Panc1 (cell line): Measurements from ENCODE around the gene TAB2. TPM values are rescaled to one million over a fixed set of nuclear protein-coding genes. Genes with fewer than 3 reads are reported as not detected.

Source experiments
- ATAC-seq: fragments of 200-7000 bp; cut with Tn5 transposase; 2 replicates; pipeline ENCODE4 v1.9.1; 2020; ENCODE audit warnings: mild to moderate bottlenecking, moderate library complexity
- BruUV-seq: library from RNA; stranded (reverse); fragments of 400-500 nt; replicated peaks from 2 replicates; lab custom pipeline; 2021; lab: Mats Ljungman, UMichigan
- CTCF ChIA-PET: fragments of 300-600 bp; sonication (Branson Sonifier 250); formaldehyde crosslinking; loops from one replicate; lab custom pipeline; 2022; ENCODE audit warnings: antibody characterized with exemption; lab: Charles Lee
- POLR2A ChIA-PET: fragments of 300-600 bp; sonication (Branson Sonifier 250); formaldehyde crosslinking; loops from one replicate; lab custom pipeline; 2022; ENCODE audit warnings: antibody characterized with exemption; lab: Charles Lee
- DNase-seq: peaks from one replicate; pipeline ENCODE4 v3.0.0-alpha.2; 2010; ENCODE audit warnings: low read depth, low spot score
- H3K27ac ChIP-seq: 2 replicates; pipeline ENCODE4 v1.5.1; 2011; ENCODE audit warnings: mild to moderate bottlenecking, low read length, inconsistent platforms
- H3K27me3 ChIP-seq: fragments of 200-500 bp; sonication (Bioruptor generic); 2 replicates; pipeline ENCODE4 v1.6.0; 2014; ENCODE audit warnings: low read length, inconsistent platforms; ENCODE audit not compliant: control insufficient read depth, insufficient read depth
- H3K36me3 ChIP-seq: fragments of 200-500 bp; sonication (Bioruptor generic); 2 replicates; pipeline ENCODE4 v1.5.1; 2014; ENCODE audit warnings: inconsistent platforms, mild to moderate bottlenecking, low read length, moderate library complexity; ENCODE audit not compliant: control insufficient read depth, insufficient read depth
- H3K4me1 ChIP-seq: 2 replicates; pipeline ENCODE4 v1.5.1; 2011; ENCODE audit warnings: inconsistent platforms, mild to moderate bottlenecking, low read length, moderate library complexity; ENCODE audit not compliant: control insufficient read depth, insufficient read depth
- H3K4me3 ChIP-seq, 2 experiments: 2 replicates each; pipeline ENCODE4 v1.5.1; 2011 to 2012; ENCODE audit warnings: low read depth in 2 of 2, low read length in 2 of 2, mild to moderate bottlenecking in 2 of 2, inconsistent platforms in 1 of 2, moderate library complexity in 1 of 2
- H3K9me3 ChIP-seq: fragments of 200-500 bp; sonication (Bioruptor generic); 2 replicates; pipeline ENCODE4 v1.5.1; 2014; ENCODE audit warnings: low read depth, mild to moderate bottlenecking, inconsistent platforms, low read length, moderate library complexity; ENCODE audit not compliant: control insufficient read depth, insufficient read depth
- CTCF ChIP-seq: fragments of 450-650 bp; IDR thresholded peaks from 2 replicates; pipeline ENCODE4 v1.5.1; 2017; ENCODE audit warnings: mild to moderate bottlenecking
- POLR2AphosphoS5 ChIP-seq: IDR thresholded peaks from 2 replicates; pipeline ENCODE4 v1.6.1; 2012; ENCODE audit warnings: mild to moderate bottlenecking, low read depth, low read length, moderate library complexity
- REST ChIP-seq, 2 experiments: IDR thresholded peaks; 2 replicates each; pipeline ENCODE4 v1.6.1; 2011 to 2012; ENCODE audit warnings: low read depth in 2 of 2, control low read depth in 1 of 2, low read length in 1 of 2, mild to moderate bottlenecking in 1 of 2, moderate library complexity in 1 of 2; ENCODE audit not compliant: insufficient read depth in 1 of 2
- SIN3A ChIP-seq: IDR thresholded peaks from 2 replicates; pipeline ENCODE4 v1.6.1; 2012; ENCODE audit warnings: low read depth, mild to moderate bottlenecking, low read length, moderate library complexity, borderline replicate concordance; ENCODE audit not compliant: insufficient read depth
- TCF7L2 ChIP-seq: IDR thresholded peaks from 2 replicates; pipeline ENCODE4 v1.6.1; 2011; ENCODE audit warnings: mild to moderate bottlenecking, low read depth, low read length, inconsistent platforms
- in situ Hi-C: cut with HindIII; loops from 2 replicates; pipeline ENCODE4 v1.10.0; 2016; ENCODE audit warnings: low sequenced_read_pairs, low pct_unique_long_range_greater_than_20kb
- intact Hi-C: fragments of 100-400 bp; cut with micrococcal nuclease; formaldehyde crosslinking; loops from one replicate; pipeline ENCODE4 v1.10.0; 2022; ENCODE audit not compliant: unreplicated experiment
- total RNA-seq: library from RNA; stranded (reverse); gene quantifications from one replicate; pipeline ENCODE4 v1.2.1, GENCODE V29; 2021; ENCODE audit not compliant: unreplicated experiment

Gene TAB2
- total RNA-seq, 1 experiment from 2014 or later = 47.2 TPM

- DNase-seq = no peak
- Histone ChIP-seq H3K4me1 (no peaks in the 10 kb centered on the region), H3K4me3 (no peak within 1 kb of the TSS), H3K27ac (no peak within 1 kb of the TSS), H3K36me3 (peaks cover 17% of the 10 kb centered on the region; the same call in 1 of the 2 replicates), H3K9me3 (no peaks in the 10 kb centered on the region), H3K27me3 (no peaks in the 10 kb centered on the region)
- intact Hi-C loops (no loop called here), in situ Hi-C loops (no loop called here)
- TF ChIP-seq CTCF (no peak), SIN3A (no peak), TCF7L2 (no peak), POLR2AphosphoS5 (no peak), REST (IDR thresholded peaks at IDR 0.05; ENCODE audit: insufficient read depth in 1 of 2, low read depth in 2 of 2, low read length in 1 of 2) (no peak)
- CTCF ChIA-PET = no interaction called here
- no peak for ATAC-seq
- BruUV-seq = no TSS peak
- POLR2A ChIA-PET = no interaction called here
These were observed 82.5 kb downstream of the TAB2 start, which contains the start of gene SUMO4 for GRCh38 chr6:149400050-149400449. SUMO4 (plus strand) TSS chr6:149400262; CDS start chr6:149400392, 130 bp downstream.

- CTCF ChIA-PET = no interaction called here
- no peak overlapping the region for H3K27ac ChIP-seq
- peaks cover 13% of the 10 kb centered on the region; the same call in 1 of the 2 replicates for H3K36me3 ChIP-seq
- POLR2A ChIA-PET = no interaction called here
- H3K9me3 ChIP-seq = no peaks in the 10 kb centered on the region
- intact Hi-C loops = no loop called here
- in situ Hi-C loops = no loop called here
- H3K4me1 ChIP-seq = no peaks in the 10 kb centered on the region
- no peak overlapping the region for H3K4me3 ChIP-seq
- TF ChIP-seq REST (IDR thresholded peaks at IDR 0.05; ENCODE audit: insufficient read depth in 1 of 2, low read depth in 2 of 2, low read length in 1 of 2) = no peak
- no peak for TF ChIP-seq SIN3A
- TF ChIP-seq CTCF = no peak
- no peak for TF ChIP-seq POLR2AphosphoS5
- no peak for TF ChIP-seq TCF7L2
- no TSS peak for BruUV-seq
- no peak for DNase-seq
- no peak for ATAC-seq
- H3K27me3 ChIP-seq = no peaks in the 10 kb centered on the region
These were observed 86.0 kb downstream of the TAB2 start for GRCh38 chr6:149403534-149403933.
